ENCODE results near the gene ACSL3. TPM values are rescaled to one million over a fixed set of nuclear protein-coding genes. Genes with fewer than 3 reads are reported as not detected.

The ACSL3 gene
- total and polyA plus RNA-seq, 4 donors, result 22.2 to 154 (median 59.2) TPM

DNA sequence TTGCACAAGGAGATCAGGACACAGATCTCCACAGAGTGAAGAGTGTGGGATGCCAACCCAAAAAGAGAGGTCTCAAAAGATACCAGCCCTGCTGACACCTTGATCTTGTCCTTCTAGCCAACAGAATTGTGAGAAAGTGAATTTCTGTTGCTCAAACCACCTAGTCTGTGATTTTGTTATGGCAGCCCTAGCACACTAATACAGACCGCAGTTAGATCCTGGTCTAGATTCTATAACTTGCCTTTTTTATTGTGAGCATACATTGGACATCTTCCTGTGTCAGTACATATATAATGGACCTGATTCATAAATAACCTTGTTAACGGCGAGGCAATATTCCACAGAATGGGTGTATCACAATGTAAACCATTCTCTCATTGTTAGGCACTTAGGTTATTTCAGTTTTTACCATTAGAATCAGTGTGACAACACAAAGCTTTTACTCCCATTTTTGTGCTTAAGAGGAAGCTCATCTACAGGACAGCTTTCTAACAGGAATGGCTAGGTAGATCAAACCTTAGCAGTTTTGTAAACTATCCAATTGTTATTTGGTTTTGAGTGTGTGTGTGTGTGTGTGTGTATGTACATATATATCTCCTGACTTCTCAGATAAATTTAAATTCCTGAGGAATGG lies 89.0 kb downstream of the ACSL3 start:
- Histone ChIP-seq H3K4me1 (ENCODE audit: control insufficient read depth in 5 of 5, insufficient read depth in 5 of 5, low read length in 5 of 5) (no peaks in the 10 kb centered on the region), H3K4me3 (no peak overlapping the region), H3K27ac (ENCODE audit: low read depth in 1 of 2, low read length in 1 of 2) (no peak overlapping the region), H3K9ac (ENCODE audit: insufficient read depth in 1 of 2, low read length in 2 of 2) (no peak overlapping the region), H3K27me3 (ENCODE audit: control insufficient read depth in 3 of 3, insufficient read depth in 3 of 3, low read length in 2 of 3) (no peaks in the 10 kb centered on the region), H3K36me3 (ENCODE audit: control insufficient read depth in 4 of 4, insufficient read depth in 4 of 4, low read length in 4 of 4) (no peaks in the 10 kb centered on the region), H3K9me3 (ENCODE audit: control insufficient read depth in 4 of 4, insufficient read depth in 3 of 4, low read length in 3 of 4) (peaks cover 0 to 2% (median 0%) of the 10 kb centered on the region in 4 donors)
- TF ChIP-seq, protein P1, sequence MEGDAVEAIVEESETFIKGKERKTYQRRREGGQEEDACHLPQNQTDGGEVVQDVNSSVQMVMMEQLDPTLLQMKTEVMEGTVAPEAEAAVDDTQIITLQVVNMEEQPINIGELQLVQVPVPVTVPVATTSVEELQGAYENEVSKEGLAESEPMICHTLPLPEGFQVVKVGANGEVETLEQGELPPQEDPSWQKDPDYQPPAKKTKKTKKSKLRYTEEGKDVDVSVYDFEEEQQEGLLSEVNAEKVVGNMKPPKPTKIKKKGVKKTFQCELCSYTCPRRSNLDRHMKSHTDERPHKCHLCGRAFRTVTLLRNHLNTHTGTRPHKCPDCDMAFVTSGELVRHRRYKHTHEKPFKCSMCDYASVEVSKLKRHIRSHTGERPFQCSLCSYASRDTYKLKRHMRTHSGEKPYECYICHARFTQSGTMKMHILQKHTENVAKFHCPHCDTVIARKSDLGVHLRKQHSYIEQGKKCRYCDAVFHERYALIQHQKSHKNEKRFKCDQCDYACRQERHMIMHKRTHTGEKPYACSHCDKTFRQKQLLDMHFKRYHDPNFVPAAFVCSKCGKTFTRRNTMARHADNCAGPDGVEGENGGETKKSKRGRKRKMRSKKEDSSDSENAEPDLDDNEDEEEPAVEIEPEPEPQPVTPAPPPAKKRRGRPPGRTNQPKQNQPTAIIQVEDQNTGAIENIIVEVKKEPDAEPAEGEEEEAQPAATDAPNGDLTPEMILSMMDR (IDR thresholded peaks at IDR 0.05; ENCODE audit: control extremely low read depth, extremely low read depth), result no peak
- no peak for DNase-seq
- WGBS, 2 donors, result 98 to 99% methylated on average over 3 of the region's 3 CpGs
- no peak for ATAC-seq (ENCODE audit: insufficient read depth, low FRiP score)

DNA sequence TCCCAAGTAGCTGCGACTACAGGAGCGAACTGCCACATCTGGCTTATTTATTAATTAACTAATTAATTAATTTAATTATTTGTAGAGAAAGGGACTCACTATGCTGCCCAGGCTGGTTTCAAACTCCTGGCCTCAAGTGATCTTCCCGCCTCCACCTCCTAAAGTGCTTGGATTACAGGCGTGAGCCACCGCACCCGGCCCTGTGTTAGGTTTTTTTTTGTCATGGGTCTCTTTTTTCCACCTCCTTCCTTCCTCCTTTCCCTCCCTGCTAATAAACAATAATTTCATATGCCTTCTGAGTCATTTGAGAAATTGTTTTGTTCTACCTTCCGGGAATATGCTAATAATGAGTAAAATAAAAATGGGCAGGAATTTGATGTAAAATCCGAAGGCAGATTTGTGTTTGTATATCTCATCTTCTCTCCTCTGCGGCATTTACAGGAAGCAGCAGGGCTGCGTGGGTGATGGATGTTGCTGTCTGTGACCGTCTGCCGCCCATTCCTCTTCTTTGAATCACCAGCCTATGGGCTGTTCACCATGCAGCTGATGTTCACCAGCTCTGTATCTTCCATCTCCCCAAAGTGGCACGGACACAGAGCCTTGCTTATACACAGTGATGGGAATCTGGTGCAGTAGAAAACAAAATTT lies 89.9 kb downstream of the ACSL3 start:
- no peaks in the 10 kb centered on the region for H3K36me3 ChIP-seq (ENCODE audit: control insufficient read depth in 4 of 4, insufficient read depth in 4 of 4, low read length in 4 of 4)
- no peak for DNase-seq
- TF ChIP-seq, protein P1 (IDR thresholded peaks at IDR 0.05; ENCODE audit: control extremely low read depth, extremely low read depth), result no peak
- no peaks in the 10 kb centered on the region for H3K4me1 ChIP-seq (ENCODE audit: control insufficient read depth in 5 of 5, insufficient read depth in 5 of 5, low read length in 5 of 5)
- 58% methylated on average over 13 of the region's 13 CpGs for WGBS, 2 donors
- no peak overlapping the region for H3K4me3 ChIP-seq
- ATAC-seq (ENCODE audit: insufficient read depth, low FRiP score), result no peak
- H3K9me3 ChIP-seq (ENCODE audit: control insufficient read depth in 4 of 4, insufficient read depth in 3 of 4, low read length in 3 of 4), result peaks cover 0 to 2% (median 0%) of the 10 kb centered on the region in 4 donors
- H3K9ac ChIP-seq (ENCODE audit: insufficient read depth in 1 of 2, low read length in 2 of 2), result no peak overlapping the region
- no peaks in the 10 kb centered on the region for H3K27me3 ChIP-seq (ENCODE audit: control insufficient read depth in 3 of 3, insufficient read depth in 3 of 3, low read length in 2 of 3)
- H3K27ac ChIP-seq (ENCODE audit: low read depth in 1 of 2, low read length in 1 of 2), result no peak overlapping the region

DNA sequence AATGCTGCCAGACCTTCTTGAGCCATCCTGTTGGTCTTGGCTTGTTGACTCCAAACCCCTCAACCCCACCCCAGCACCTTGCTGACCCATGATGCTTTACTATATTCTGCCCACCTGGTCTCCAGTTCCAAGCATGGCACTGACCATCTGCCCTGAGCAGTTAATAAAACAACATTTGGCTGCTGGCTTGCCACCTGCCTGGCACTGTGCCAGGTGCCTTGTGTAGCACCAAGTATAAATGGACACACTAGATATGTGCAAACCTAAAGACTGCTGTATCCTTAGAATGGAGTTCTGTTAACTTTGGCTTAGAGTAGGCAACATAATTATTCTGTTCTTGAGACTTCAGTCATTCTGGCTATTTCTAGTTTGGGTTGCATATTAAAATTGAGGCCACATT lies 91.4 kb downstream of the ACSL3 start:
- Histone ChIP-seq H3K27ac (ENCODE audit: low read depth in 1 of 2, low read length in 1 of 2) (no peak overlapping the region), H3K36me3 (ENCODE audit: control insufficient read depth in 4 of 4, insufficient read depth in 4 of 4, low read length in 4 of 4) (no peaks in the 10 kb centered on the region), H3K4me1 (ENCODE audit: control insufficient read depth in 5 of 5, insufficient read depth in 5 of 5, low read length in 5 of 5) (no peaks in the 10 kb centered on the region), H3K9me3 (ENCODE audit: control insufficient read depth in 4 of 4, insufficient read depth in 3 of 4, low read length in 3 of 4) (peaks cover 0 to 2% (median 0%) of the 10 kb centered on the region in 4 donors), H3K27me3 (ENCODE audit: control insufficient read depth in 3 of 3, insufficient read depth in 3 of 3, low read length in 2 of 3) (no peaks in the 10 kb centered on the region), H3K4me3 (no peak overlapping the region), H3K9ac (ENCODE audit: insufficient read depth in 1 of 2, low read length in 2 of 2) (no peak overlapping the region)
- TF ChIP-seq, protein P1 (IDR thresholded peaks at IDR 0.05; ENCODE audit: control extremely low read depth, extremely low read depth), result no peak
- DNase-seq, result no peak
- ATAC-seq (ENCODE audit: insufficient read depth, low FRiP score), result no peak

Measured in lung (tissue), 12 donors.